Stimulated activated naive CD8-positive, alpha-beta T cell treated with anti-CD3 and anti-CD28 coated beads, Interleukin-15, Interleukin-2, amounts not matched to agents 100 ng/mL and 50 ng/mL, for 24 hours (primary cell): Measurements from ENCODE around the gene OR2S2.
"Not testable (repeated sequence)": the region's sequence is repeated elsewhere in the genome, so short reads cannot be mapped to it uniquely, and the experiment has no call there.

Source experiments
- H3K27ac Mint-ChIP-seq: one replicate; pipeline ENCODE4 v1.8.0; 2021; ENCODE audit warnings: mild to moderate bottlenecking, mixed read lengths
- H3K27me3 Mint-ChIP-seq: one replicate; pipeline ENCODE4 v1.8.0; 2021; ENCODE audit warnings: mixed read lengths
- H3K36me3 Mint-ChIP-seq: one replicate; pipeline ENCODE4 v1.8.0; 2021; ENCODE audit warnings: low read depth, mixed read lengths
- H3K4me1 Mint-ChIP-seq: one replicate; pipeline ENCODE4 v1.8.0; 2021; ENCODE audit warnings: low read depth, mixed read lengths
- H3K4me3 Mint-ChIP-seq: one replicate; pipeline ENCODE4 v1.8.0; 2021; ENCODE audit warnings: mild to moderate bottlenecking, mixed read lengths
- H3K9me3 Mint-ChIP-seq: one replicate; pipeline ENCODE4 v1.8.0; 2021; ENCODE audit warnings: mixed read lengths

Gene OR2S2

GRCh38 chr9:35930521-35930920 lies 27.4 kb downstream of the OR2S2 start:
- Mint-ChIP-seq H3K4me1 (peaks cover 15% of the 10 kb centered on the region), H3K27me3 (no peaks in the 10 kb centered on the region), H3K4me3 (no peak overlapping the region), H3K9me3 (no peaks in the 10 kb centered on the region), H3K36me3 (no peaks in the 10 kb centered on the region), H3K27ac (no peak overlapping the region)

- H3K9me3 Mint-ChIP-seq: no peaks in the 10 kb centered on the region
- no peaks in the 10 kb centered on the region for H3K27me3 Mint-ChIP-seq
- H3K27ac Mint-ChIP-seq: no peak overlapping the region
- H3K4me3 Mint-ChIP-seq: no peak overlapping the region
- H3K4me1 Mint-ChIP-seq: peaks cover 18% of the 10 kb centered on the region
- H3K36me3 Mint-ChIP-seq: no peaks in the 10 kb centered on the region
These were observed 28.6 kb downstream of the OR2S2 start for GRCh38 chr9:35929453-35929718.

GRCh38 chr9:35928591-35929452 lies 29.1 kb downstream of the OR2S2 start:
- Mint-ChIP-seq H3K4me3 (no peak overlapping the region), H3K36me3 (no peaks in the 10 kb centered on the region), H3K4me1 (peaks cover 23% of the 10 kb centered on the region), H3K27ac (no peak overlapping the region), H3K9me3 (no peaks in the 10 kb centered on the region), H3K27me3 (no peaks in the 10 kb centered on the region)

- Mint-ChIP-seq H3K4me3 (no peak overlapping the region), H3K27me3 (no peaks in the 10 kb centered on the region), H3K36me3 (no peaks in the 10 kb centered on the region), H3K4me1 (peaks cover 26% of the 10 kb centered on the region), H3K27ac (peak overlapping the region; percentile 47), H3K9me3 (no peaks in the 10 kb centered on the region)
These were observed 33.8 kb downstream of the OR2S2 start for GRCh38 chr9:35923927-35924763.

GRCh38 chr9:35923598-35923926 lies 34.4 kb downstream of the OR2S2 start:
- H3K4me1 Mint-ChIP-seq: peaks cover 29% of the 10 kb centered on the region
- no peak overlapping the region for H3K4me3 Mint-ChIP-seq
- H3K27ac Mint-ChIP-seq: peak overlapping the region; percentile 47
- no peaks in the 10 kb centered on the region for H3K9me3 Mint-ChIP-seq
- no peaks in the 10 kb centered on the region for H3K27me3 Mint-ChIP-seq
- no peaks in the 10 kb centered on the region for H3K36me3 Mint-ChIP-seq

- H3K36me3 Mint-ChIP-seq: no peaks in the 10 kb centered on the region
- H3K4me3 Mint-ChIP-seq: no peak overlapping the region
- H3K4me1 Mint-ChIP-seq: peaks cover 29% of the 10 kb centered on the region
- H3K27me3 Mint-ChIP-seq: no peaks in the 10 kb centered on the region
- no peak overlapping the region for H3K27ac Mint-ChIP-seq
- no peaks in the 10 kb centered on the region for H3K9me3 Mint-ChIP-seq
These were observed 37.8 kb downstream of the OR2S2 start for GRCh38 chr9:35920051-35920620.

- Mint-ChIP-seq H3K4me3 (no peak overlapping the region), H3K36me3 (no peaks in the 10 kb centered on the region), H3K27ac (no peak overlapping the region), H3K27me3 (no peaks in the 10 kb centered on the region), H3K4me1 (peaks cover 25% of the 10 kb centered on the region), H3K9me3 (no peaks in the 10 kb centered on the region)
These were observed 38.5 kb downstream of the OR2S2 start for GRCh38 chr9:35919212-35920008.

GRCh38 chr9:35918780-35919179 lies 39.2 kb downstream of the OR2S2 start:
- Mint-ChIP-seq H3K9me3 (no peaks in the 10 kb centered on the region), H3K36me3 (no peaks in the 10 kb centered on the region), H3K27me3 (no peaks in the 10 kb centered on the region), H3K4me1 (peaks cover 19% of the 10 kb centered on the region), H3K4me3 (no peak overlapping the region), H3K27ac (no peak overlapping the region)

GRCh38 chr9:35917261-35917660 lies 40.7 kb downstream of the OR2S2 start:
- H3K4me3 Mint-ChIP-seq: no peak overlapping the region

GRCh38 chr9:35915681-35916294 lies 42.2 kb downstream of the OR2S2 start:
- peaks cover 24% of the 10 kb centered on the region for H3K4me1 Mint-ChIP-seq
- H3K27me3 Mint-ChIP-seq: no peaks in the 10 kb centered on the region
- H3K9me3 Mint-ChIP-seq: no peaks in the 10 kb centered on the region
- H3K27ac Mint-ChIP-seq: no peak overlapping the region
- H3K4me3 Mint-ChIP-seq: no peak overlapping the region
- no peaks in the 10 kb centered on the region for H3K36me3 Mint-ChIP-seq

More at GRCh38 chr9:35917261-35917660, 40.7 kb downstream of the OR2S2 start:
- Mint-ChIP-seq H3K4me1 (peaks cover 13% of the 10 kb centered on the region), H3K36me3 (no peaks in the 10 kb centered on the region), H3K27me3 (no peaks in the 10 kb centered on the region), H3K9me3 (no peaks in the 10 kb centered on the region), H3K27ac (no peak overlapping the region)

- H3K9me3 Mint-ChIP-seq: no peaks in the 10 kb centered on the region
- H3K4me1 Mint-ChIP-seq: peaks cover 26% of the 10 kb centered on the region
- no peak overlapping the region for H3K4me3 Mint-ChIP-seq
- no peaks in the 10 kb centered on the region for H3K36me3 Mint-ChIP-seq
- H3K27ac Mint-ChIP-seq: no peak overlapping the region
- H3K27me3 Mint-ChIP-seq: no peaks in the 10 kb centered on the region
These were observed 43.6 kb downstream of the OR2S2 start for GRCh38 chr9:35914301-35914807.

GRCh38 chr9:35913429-35913828 lies 44.5 kb downstream of the OR2S2 start:
- H3K9me3 Mint-ChIP-seq, H3K4me3 Mint-ChIP-seq, H3K27me3 Mint-ChIP-seq, H3K36me3 Mint-ChIP-seq, H3K27ac Mint-ChIP-seq: not testable (repeated sequence)
- peaks cover 30% of the 10 kb centered on the region for H3K4me1 Mint-ChIP-seq

GRCh38 chr9:35912791-35913400 lies 45.1 kb downstream of the OR2S2 start:
- Mint-ChIP-seq H3K27me3 (no peaks in the 10 kb centered on the region), H3K4me1 (peaks cover 34% of the 10 kb centered on the region), H3K36me3 (no peaks in the 10 kb centered on the region), H3K27ac (no peak overlapping the region), H3K4me3 (no peak overlapping the region), H3K9me3 (no peaks in the 10 kb centered on the region)

- Mint-ChIP-seq H3K4me3 (no peak overlapping the region), H3K27ac (no peak overlapping the region), H3K27me3 (no peaks in the 10 kb centered on the region), H3K4me1 (peaks cover 38% of the 10 kb centered on the region), H3K36me3 (no peaks in the 10 kb centered on the region), H3K9me3 (no peaks in the 10 kb centered on the region)
These were observed 46.3 kb downstream of the OR2S2 start for GRCh38 chr9:35911690-35912089.
